22Rv1 (cell line): ENCODE data around the gene TRAF1.
A peak's percentile ranks its signal among the peaks of the same experiment; 100 is the strongest.

Source experiments
- ZFX ChIP-seq: fragments of 450-650 bp; IDR thresholded peaks from 2 replicates; pipeline ENCODE4 v1.6.1; 2017; ENCODE audit warnings: antibody characterized with exemption, borderline replicate concordance
- TF ChIP-seq, protein P1 (sequence below): fragments of 450-650 bp; IDR thresholded peaks from 2 replicates; pipeline ENCODE4 v1.5.1; 2017; ENCODE audit warnings: mild to moderate bottlenecking

DNA sequence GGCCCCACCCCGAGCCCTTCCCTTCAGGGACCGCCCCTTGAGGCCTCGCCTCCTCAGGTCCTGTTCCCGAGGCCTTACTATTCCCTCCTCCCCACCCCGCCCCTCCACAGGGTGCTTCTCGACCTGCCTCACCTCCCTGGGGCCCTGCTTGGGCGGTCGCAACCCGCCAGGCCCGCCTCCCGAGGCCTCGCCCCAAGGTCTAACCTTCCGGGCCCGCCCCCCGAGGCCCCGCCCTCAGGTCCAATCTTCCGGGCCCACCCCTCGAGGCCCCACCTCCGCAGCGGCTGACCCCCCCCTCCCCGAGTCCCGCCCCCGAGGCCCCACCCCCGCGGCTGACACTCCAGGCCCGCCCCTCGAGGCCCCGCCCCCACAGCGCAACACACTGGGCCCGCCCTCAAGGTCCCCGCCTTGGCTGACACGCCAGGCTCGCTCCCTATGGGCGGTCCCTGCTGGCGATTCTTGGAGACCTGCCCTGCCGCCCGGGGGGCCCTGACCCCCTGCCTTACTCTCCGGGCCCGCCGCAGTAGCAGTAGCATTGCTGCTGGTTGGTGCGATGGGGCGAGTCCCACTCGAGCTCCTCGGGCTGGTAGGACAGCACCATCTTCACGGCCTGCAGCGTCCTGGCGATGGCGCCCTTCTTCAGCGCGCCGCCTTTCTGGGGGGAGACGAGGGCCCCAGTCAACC lies 57.8 kb downstream of the TRAF1 start:
- TF ChIP-seq, protein P1, sequence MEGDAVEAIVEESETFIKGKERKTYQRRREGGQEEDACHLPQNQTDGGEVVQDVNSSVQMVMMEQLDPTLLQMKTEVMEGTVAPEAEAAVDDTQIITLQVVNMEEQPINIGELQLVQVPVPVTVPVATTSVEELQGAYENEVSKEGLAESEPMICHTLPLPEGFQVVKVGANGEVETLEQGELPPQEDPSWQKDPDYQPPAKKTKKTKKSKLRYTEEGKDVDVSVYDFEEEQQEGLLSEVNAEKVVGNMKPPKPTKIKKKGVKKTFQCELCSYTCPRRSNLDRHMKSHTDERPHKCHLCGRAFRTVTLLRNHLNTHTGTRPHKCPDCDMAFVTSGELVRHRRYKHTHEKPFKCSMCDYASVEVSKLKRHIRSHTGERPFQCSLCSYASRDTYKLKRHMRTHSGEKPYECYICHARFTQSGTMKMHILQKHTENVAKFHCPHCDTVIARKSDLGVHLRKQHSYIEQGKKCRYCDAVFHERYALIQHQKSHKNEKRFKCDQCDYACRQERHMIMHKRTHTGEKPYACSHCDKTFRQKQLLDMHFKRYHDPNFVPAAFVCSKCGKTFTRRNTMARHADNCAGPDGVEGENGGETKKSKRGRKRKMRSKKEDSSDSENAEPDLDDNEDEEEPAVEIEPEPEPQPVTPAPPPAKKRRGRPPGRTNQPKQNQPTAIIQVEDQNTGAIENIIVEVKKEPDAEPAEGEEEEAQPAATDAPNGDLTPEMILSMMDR = peak; percentile 83
- no peak for TF ChIP-seq ZFX
